Endothelial cell of umbilical vein (primary cell): ENCODE results near the gene PLA2G2A. TPM values are rescaled to one million over a fixed set of nuclear protein-coding genes. Genes with fewer than 3 reads are reported as not detected.

Source experiments
- BruUV-seq: library from RNA; stranded (reverse); fragments of 400-500 nt; replicated peaks from 2 replicates; lab custom pipeline; 2021; lab: Mats Ljungman, UMichigan
- CTCF ChIA-PET: fragments of 300-600, 350-600 bp; sonication (Branson Sonifier 250); formaldehyde crosslinking; loops from one replicate; lab custom pipeline; 2021; ENCODE audit warnings: antibody characterized with exemption, inconsistent platforms; lab: Charles Lee
- POLR2A ChIA-PET: fragments of 300-600, 350-600 bp; sonication (Branson Sonifier 250); formaldehyde crosslinking; loops from one replicate; lab custom pipeline; 2021; ENCODE audit warnings: antibody characterized with exemption, inconsistent platforms; lab: Charles Lee
- DNase-seq: peaks from one replicate; pipeline ENCODE4 v3.0.0-alpha.2; 2011; ENCODE audit warnings: low read depth, low spot score
- FAIRE-seq: peaks from 2 replicates; lab custom pipeline; 2011; peaks lifted over from hg19 to GRCh38; lab: Jason Lieb, UNC
- H2AFZ ChIP-seq: 2 replicates; pipeline ENCODE4 v1.6.0; 2012; ENCODE audit warnings: low read depth, low read length, control low read depth, inconsistent platforms
- H3K27ac ChIP-seq: 2 replicates; pipeline ENCODE4 v1.5.1; 2011; ENCODE audit warnings: low read depth, mild to moderate bottlenecking, control low read depth, low read length, moderate library complexity; ENCODE audit not compliant: insufficient read depth
- H3K27me3 ChIP-seq, 2 experiments: 2 replicates each; pipeline versions ENCODE4 v1.6.0 to v1.6.1; 2011; ENCODE audit warnings: low read length in 2 of 2, mixed read lengths in 1 of 2; ENCODE audit not compliant: control insufficient read depth in 2 of 2, insufficient read depth in 2 of 2
- H3K36me3 ChIP-seq, 2 experiments: 2 replicates in 1 of 2; 3 replicates in 1 of 2; pipeline ENCODE4 v1.5.1; 2011; ENCODE audit warnings: low read length in 2 of 2, mild to moderate bottlenecking in 1 of 2, moderate library complexity in 1 of 2; ENCODE audit not compliant: control insufficient read depth in 2 of 2, insufficient read depth in 2 of 2; ENCODE audit errors: extremely low read depth in 1 of 2
- H3K4me1 ChIP-seq: 3 replicates; pipeline ENCODE4 v1.5.1; 2011; ENCODE audit warnings: mild to moderate bottlenecking, low read length; ENCODE audit not compliant: control insufficient read depth, insufficient read depth; ENCODE audit errors: extremely low read depth
- H3K4me2 ChIP-seq: 2 replicates; pipeline ENCODE4 v1.6.1; 2011; ENCODE audit warnings: low read length, control low read depth, mixed read lengths; ENCODE audit not compliant: insufficient read depth
- H3K4me3 ChIP-seq, 3 experiments: fragments of 200-600 bp in 1 of 3; sonication (generic), shearing (Covaris generic) in 1 of 3; replicated peaks in 1 of 3; 2 replicates each; pipeline ENCODE4 v1.5.1; 2011 to 2016; ENCODE audit warnings: control low read depth in 3 of 3, low read length in 3 of 3, mild to moderate bottlenecking in 2 of 3, inconsistent platforms in 1 of 3, low read depth in 1 of 3, moderate library complexity in 1 of 3; ENCODE audit not compliant: insufficient read depth in 1 of 3
- H3K79me2 ChIP-seq: 2 replicates; pipeline ENCODE4 v1.6.0; 2012; ENCODE audit warnings: low read length, inconsistent platforms; ENCODE audit not compliant: control insufficient read depth, insufficient read depth
- H3K9ac ChIP-seq: replicated peaks from 2 replicates; pipeline ENCODE3; 2011; ENCODE audit warnings: low read length, control low read depth; ENCODE audit not compliant: insufficient read depth; ENCODE audit errors: extremely low read depth
- H3K9me1 ChIP-seq: replicated peaks from 3 replicates; pipeline ENCODE4 v1.6.0; 2011; ENCODE audit warnings: mild to moderate bottlenecking, low read length; ENCODE audit not compliant: control insufficient read depth, insufficient read depth; ENCODE audit errors: extremely low read depth
- H3K9me3 ChIP-seq: replicated peaks from 2 replicates; pipeline ENCODE4 v1.5.1; 2012; ENCODE audit warnings: low read length, inconsistent platforms; ENCODE audit not compliant: control insufficient read depth, insufficient read depth
- H4K20me1 ChIP-seq: replicated peaks from 2 replicates; pipeline ENCODE3; 2011; ENCODE audit warnings: mild to moderate bottlenecking, low read length; ENCODE audit not compliant: control insufficient read depth, insufficient read depth; ENCODE audit errors: extremely low read depth
- CTCF ChIP-seq, 2 donors: IDR thresholded peaks; 1 replicate in 1 of 2; 2 replicates in 1 of 2; pipeline ENCODE4 v1.5.1; 2011; ENCODE audit warnings: low read length in 2 of 2, mild to moderate bottlenecking in 2 of 2, moderate library complexity in 2 of 2, control low read depth in 1 of 2, inconsistent platforms in 1 of 2, low read depth in 1 of 2; ENCODE audit not compliant: insufficient read depth in 1 of 2; ENCODE audit errors: extremely low read depth in 1 of 2
- EZH2 ChIP-seq: IDR thresholded peaks from 2 replicates; pipeline ENCODE4 v1.6.1; 2012; ENCODE audit warnings: borderline replicate concordance, low read depth, mild to moderate bottlenecking, moderate library complexity, low read length, inconsistent platforms; ENCODE audit not compliant: severe bottlenecking
- FOS ChIP-seq: IDR thresholded peaks from 2 replicates; pipeline ENCODE4 v1.6.1; 2011; ENCODE audit warnings: mild to moderate bottlenecking, low read length, moderate library complexity, borderline replicate concordance; ENCODE audit not compliant: insufficient read depth
- GATA2 ChIP-seq: IDR thresholded peaks from 2 replicates; pipeline ENCODE4 v1.7.0; 2011; ENCODE audit warnings: low read depth, mild to moderate bottlenecking, moderate library complexity, mixed read lengths, low read length; ENCODE audit not compliant: insufficient read length, insufficient read depth
- JUN ChIP-seq: IDR thresholded peaks from 2 replicates; pipeline ENCODE4 v1.6.1; 2011; ENCODE audit warnings: borderline replicate concordance, low read depth; ENCODE audit not compliant: insufficient read length, insufficient read depth
- MYC ChIP-seq: IDR thresholded peaks from one replicate; pipeline ENCODE4 v1.6.1; 2011; ENCODE audit warnings: mild to moderate bottlenecking, low read depth, low read length
- POLR2A ChIP-seq: IDR thresholded peaks from 2 replicates; pipeline ENCODE4 v1.6.1; 2012; ENCODE audit warnings: low read depth, mild to moderate bottlenecking, control low read depth, low read length
- POLR2AphosphoS5 ChIP-seq: IDR thresholded peaks from 2 replicates; pipeline ENCODE4 v1.6.1; 2012; ENCODE audit warnings: low read depth, mild to moderate bottlenecking, control low read depth, low read length, moderate library complexity; ENCODE audit not compliant: insufficient read depth
- dilution Hi-C: fragments of 300-500 bp; cut with MboI; formaldehyde crosslinking; loops from one replicate; pipeline ENCODE4 v1.15.0; 2019; ENCODE audit warnings: low sequenced_read_pairs; ENCODE audit not compliant: extremely low pct_ligation_motif_present
- intact Hi-C: fragments of 100-400 bp; cut with micrococcal nuclease; formaldehyde crosslinking; loops from one replicate; pipeline ENCODE4 v1.10.0; 2022
- polyA plus RNA-seq, 4 experiments: library from polyadenylated mRNA; depleted of rRNA in 3 of 4; stranded (reverse) in 3 of 4; unstranded in 1 of 4; fragments of >200 nt; gene quantifications; 2 replicates each; pipeline versions ENCODE4 v1.2.1 to v1.2.3, GENCODE V29; 2011 to 2012; ENCODE audit warnings: missing spikeins in 1 of 4
- total RNA-seq: library from RNA; stranded (reverse); gene quantifications from 2 replicates; pipeline ENCODE4 v1.2.3, GENCODE V29; 2021
- TF ChIP-seq, protein P1 (sequence below): IDR thresholded peaks from 2 replicates; pipeline ENCODE4 v1.6.1; 2011; ENCODE audit not compliant: insufficient read depth, insufficient read length

PLA2G2A gene
- total and polyA plus RNA-seq, 2 donors (not counting 3 experiments of a cell fraction or from before 2014, with no cell fraction given) = not detected

- no peak overlapping the region for H3K27ac ChIP-seq
- H3K9me1 ChIP-seq = no peaks in the 10 kb centered on the region
- TF ChIP-seq EZH2 (no peak), GATA2 (no peak), JUN (no peak), CTCF (IDR thresholded peaks at IDR 0.05; ENCODE audit: extremely low read depth in 1 of 2, insufficient read depth in 1 of 2, low read depth in 1 of 2, low read length in 2 of 2) (no peak), MYC (no peak)
- no peaks in the 10 kb centered on the region for H3K36me3 ChIP-seq
- no peaks in the 10 kb centered on the region for H3K4me1 ChIP-seq
- H3K9me3 ChIP-seq = no peaks in the 10 kb centered on the region
- H3K4me2 ChIP-seq = no peak overlapping the region
- dilution Hi-C loops = no loop called here
- H3K27me3 ChIP-seq = peaks cover 0 to 4% of the 10 kb centered on the region in 2 experiments
- ChIA-PET CTCF (no interaction called here), POLR2A (no interaction called here)
- intact Hi-C loops = no loop called here
- H3K4me3 ChIP-seq = no peak overlapping the region
- FAIRE-seq (no peak), DNase-seq (no peak)
- H4K20me1 ChIP-seq = no peaks in the 10 kb centered on the region
- no peak overlapping the region for H3K9ac ChIP-seq
- H3K79me2 ChIP-seq = no peaks in the 10 kb centered on the region
- no peak overlapping the region for H2AFZ ChIP-seq
- BruUV-seq = no TSS peak
Observed at GRCh38 chr1:20028125-20028524, 48.7 kb upstream of the PLA2G2A start.

GRCh38 chr1:20017741-20018140 lies 38.3 kb upstream of the PLA2G2A start:
- Histone ChIP-seq H2AFZ (no peak overlapping the region), H3K36me3 (no peaks in the 10 kb centered on the region), H3K4me1 (no peaks in the 10 kb centered on the region), H4K20me1 (no peaks in the 10 kb centered on the region), H3K27ac (no peak overlapping the region), H3K9me3 (no peaks in the 10 kb centered on the region), H3K9ac (no peak overlapping the region), H3K4me2 (no peak overlapping the region), H3K79me2 (no peaks in the 10 kb centered on the region), H3K4me3 (no peak overlapping the region), H3K9me1 (no peaks in the 10 kb centered on the region), H3K27me3 (no peaks in the 10 kb centered on the region)
- no TSS peak for BruUV-seq
- FAIRE-seq = no peak
- intact Hi-C loops = no loop called here
- ChIA-PET POLR2A (no interaction called here), CTCF (no interaction called here)
- TF ChIP-seq POLR2A (no peak), POLR2AphosphoS5 (no peak), MYC (no peak), FOS (no peak), CTCF (IDR thresholded peaks at IDR 0.05; ENCODE audit: extremely low read depth in 1 of 2, insufficient read depth in 1 of 2, low read depth in 1 of 2, low read length in 2 of 2) (no peak), EZH2 (no peak), GATA2 (no peak), JUN (no peak)
- TF ChIP-seq, protein P1, sequence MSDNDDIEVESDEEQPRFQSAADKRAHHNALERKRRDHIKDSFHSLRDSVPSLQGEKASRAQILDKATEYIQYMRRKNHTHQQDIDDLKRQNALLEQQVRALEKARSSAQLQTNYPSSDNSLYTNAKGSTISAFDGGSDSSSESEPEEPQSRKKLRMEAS = no peak
- DNase-seq = no peak
- dilution Hi-C loops = no loop called here
